ENCODE results near the gene ANKUB1. TPM values are rescaled to one million over a fixed set of nuclear protein-coding genes. Genes with fewer than 3 reads are reported as not detected.
A peak's percentile ranks its signal among the peaks of the same experiment; 100 is the strongest.

The ANKUB1 gene
- total and polyA plus RNA-seq, 3 donors from 2014 or later: 0.56 to 3.3 (median 2.5) TPM

DNA sequence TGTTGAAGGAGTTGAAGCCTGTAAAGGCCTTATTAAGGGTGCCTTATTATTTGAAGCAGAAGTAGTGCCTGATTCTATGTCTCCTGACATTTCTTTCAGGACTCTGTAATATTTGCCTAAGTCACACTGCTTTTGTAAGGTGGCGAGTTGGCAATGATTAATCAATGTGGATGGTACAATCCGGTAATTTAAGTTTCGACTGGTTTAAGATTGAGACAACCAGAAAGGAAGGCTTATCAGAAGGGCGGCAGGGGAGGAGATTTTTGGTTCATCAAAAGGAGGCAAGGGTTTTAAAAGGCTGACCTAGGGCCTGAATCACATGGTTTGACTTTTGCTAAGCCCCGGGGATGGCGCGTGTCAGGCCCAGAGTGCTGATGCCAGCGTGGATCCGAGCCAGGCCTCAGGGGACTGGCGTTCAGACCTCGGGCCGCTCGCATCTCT is 19.8 kb upstream of the ANKUB1 start:
- H3K9me3 ChIP-seq: no peaks in the 10 kb centered on the region
- 11 to 20% methylated on average over 13 of the region's 13 CpGs for WGBS, 2 donors
- no peaks in the 10 kb centered on the region for H3K36me3 ChIP-seq (ENCODE audit: low read depth, missing control alignments)
- H3K27me3 ChIP-seq: no peaks in the 10 kb centered on the region
- peak overlapping the region; percentile 70 to 83 for H3K4me3 ChIP-seq
- H3K27ac ChIP-seq: peak overlapping the region; percentile 99
- TF ChIP-seq POLR2A (IDR thresholded peaks at IDR 0.05): no peak
- TF ChIP-seq, protein P1, sequence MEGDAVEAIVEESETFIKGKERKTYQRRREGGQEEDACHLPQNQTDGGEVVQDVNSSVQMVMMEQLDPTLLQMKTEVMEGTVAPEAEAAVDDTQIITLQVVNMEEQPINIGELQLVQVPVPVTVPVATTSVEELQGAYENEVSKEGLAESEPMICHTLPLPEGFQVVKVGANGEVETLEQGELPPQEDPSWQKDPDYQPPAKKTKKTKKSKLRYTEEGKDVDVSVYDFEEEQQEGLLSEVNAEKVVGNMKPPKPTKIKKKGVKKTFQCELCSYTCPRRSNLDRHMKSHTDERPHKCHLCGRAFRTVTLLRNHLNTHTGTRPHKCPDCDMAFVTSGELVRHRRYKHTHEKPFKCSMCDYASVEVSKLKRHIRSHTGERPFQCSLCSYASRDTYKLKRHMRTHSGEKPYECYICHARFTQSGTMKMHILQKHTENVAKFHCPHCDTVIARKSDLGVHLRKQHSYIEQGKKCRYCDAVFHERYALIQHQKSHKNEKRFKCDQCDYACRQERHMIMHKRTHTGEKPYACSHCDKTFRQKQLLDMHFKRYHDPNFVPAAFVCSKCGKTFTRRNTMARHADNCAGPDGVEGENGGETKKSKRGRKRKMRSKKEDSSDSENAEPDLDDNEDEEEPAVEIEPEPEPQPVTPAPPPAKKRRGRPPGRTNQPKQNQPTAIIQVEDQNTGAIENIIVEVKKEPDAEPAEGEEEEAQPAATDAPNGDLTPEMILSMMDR (IDR thresholded peaks at IDR 0.05): no peak
- intact Hi-C loops (cut with DNase I; ENCODE audit: low total_unique reads): no loop called here
- H3K4me1 ChIP-seq: peaks cover 15% of the 10 kb centered on the region
- no peak for DNase-seq

DNA sequence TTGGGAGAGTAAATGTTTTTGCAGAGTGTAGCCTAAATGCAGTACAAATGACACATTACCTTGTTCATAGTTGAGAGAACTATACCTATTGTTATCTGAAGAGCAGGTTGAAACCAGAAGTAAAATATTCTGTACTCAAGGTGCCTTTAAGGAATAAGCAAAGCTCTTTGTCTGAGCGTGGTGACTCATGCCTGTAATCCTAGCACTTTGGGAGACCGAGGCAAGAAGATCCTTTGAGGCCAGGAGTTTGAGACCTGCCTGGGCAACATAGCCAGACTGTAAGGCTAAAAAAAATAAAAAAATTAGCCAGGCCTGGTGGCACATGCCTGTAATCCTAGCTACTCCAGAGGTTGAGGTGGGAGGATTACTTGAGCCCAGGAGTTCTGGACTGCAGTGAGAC is 18.5 kb upstream of the ANKUB1 start:
- intact Hi-C loops (cut with DNase I; ENCODE audit: low total_unique reads): no loop called here
- Histone ChIP-seq H3K27ac (no peak overlapping the region), H3K27me3 (no peaks in the 10 kb centered on the region), H3K4me1 (peaks cover 11% of the 10 kb centered on the region), H3K36me3 (ENCODE audit: low read depth, missing control alignments) (no peaks in the 10 kb centered on the region), H3K4me3 (no peak overlapping the region), H3K9me3 (no peaks in the 10 kb centered on the region)
- WGBS, 2 donors: 90 to 97% methylated on average over 2 of the region's 2 CpGs
- no peak for DNase-seq
- no peak for TF ChIP-seq POLR2A (IDR thresholded peaks at IDR 0.05)
- TF ChIP-seq, protein P1 (IDR thresholded peaks at IDR 0.05): no peak

DNA sequence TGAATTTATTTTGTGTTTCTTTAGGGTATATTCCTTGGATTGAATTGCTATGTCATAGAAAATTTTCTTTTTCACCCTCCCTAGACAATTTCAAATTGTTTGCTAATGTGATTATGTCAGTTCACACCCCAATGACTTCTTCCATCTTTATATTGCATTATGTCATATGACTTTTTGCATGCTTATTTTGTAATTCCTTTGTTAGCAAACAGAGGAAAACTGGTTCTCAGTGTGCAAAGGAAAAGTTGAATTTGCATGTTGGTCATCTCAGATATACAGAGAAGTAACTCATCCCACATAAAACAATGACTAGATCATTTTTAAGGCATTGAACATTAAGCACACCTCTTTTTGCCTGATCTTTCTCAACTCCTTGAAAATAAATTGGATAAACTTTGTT is 17.3 kb upstream of the ANKUB1 start:
- Histone ChIP-seq H3K4me3 (no peak overlapping the region), H3K27me3 (no peaks in the 10 kb centered on the region), H3K36me3 (ENCODE audit: low read depth, missing control alignments) (no peaks in the 10 kb centered on the region), H3K27ac (no peak overlapping the region), H3K9me3 (no peaks in the 10 kb centered on the region), H3K4me1 (no peaks in the 10 kb centered on the region)
- TF ChIP-seq, protein P1 (IDR thresholded peaks at IDR 0.05): no peak
- no peak for TF ChIP-seq POLR2A (IDR thresholded peaks at IDR 0.05)
- no peak for DNase-seq
- intact Hi-C loops (cut with DNase I; ENCODE audit: low total_unique reads): no loop called here

DNA sequence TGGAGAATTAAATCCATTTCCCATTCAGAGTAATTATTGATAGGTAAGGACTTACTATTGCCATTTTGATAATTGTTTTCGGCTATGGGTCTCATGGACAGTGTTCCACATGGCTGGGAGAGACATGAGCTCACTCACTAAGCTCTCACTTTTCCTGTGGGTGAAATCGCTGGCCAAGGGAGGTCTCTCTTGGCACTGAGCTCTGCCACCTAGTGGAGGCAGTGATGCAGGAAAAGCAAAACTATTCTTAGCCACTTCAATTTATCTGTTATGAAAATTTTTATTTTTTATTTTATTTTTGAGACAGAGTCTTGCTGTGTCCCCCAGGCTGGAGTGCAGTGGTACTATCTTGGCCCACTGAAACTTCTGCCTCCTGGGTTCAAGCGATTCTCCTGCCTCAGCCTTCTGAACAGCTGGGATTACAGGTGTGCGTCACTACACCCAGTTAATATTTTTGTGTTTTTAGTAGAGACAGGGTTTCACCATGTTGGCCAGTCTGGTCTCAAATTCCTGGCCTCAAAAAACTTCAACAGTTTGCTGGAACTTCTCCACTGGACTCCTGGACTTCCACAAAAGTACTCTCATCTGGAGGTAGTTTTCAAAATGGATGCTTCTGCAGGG is 16.0 kb upstream of the ANKUB1 start:
- Histone ChIP-seq H3K27ac (no peak overlapping the region), H3K27me3 (no peaks in the 10 kb centered on the region), H3K36me3 (ENCODE audit: low read depth, missing control alignments) (no peaks in the 10 kb centered on the region), H3K4me1 (no peaks in the 10 kb centered on the region), H3K4me3 (no peak overlapping the region), H3K9me3 (no peaks in the 10 kb centered on the region)
- no peak for TF ChIP-seq POLR2A (IDR thresholded peaks at IDR 0.05)
- TF ChIP-seq, protein P1 (IDR thresholded peaks at IDR 0.05): peak; percentile 59 to 74 (median 62)
- intact Hi-C loops (cut with DNase I; ENCODE audit: low total_unique reads): no loop called here
- peak; percentile 85 for DNase-seq
- WGBS, 2 donors: 36 to 42% methylated on average over 4 of the region's 4 CpGs

DNA sequence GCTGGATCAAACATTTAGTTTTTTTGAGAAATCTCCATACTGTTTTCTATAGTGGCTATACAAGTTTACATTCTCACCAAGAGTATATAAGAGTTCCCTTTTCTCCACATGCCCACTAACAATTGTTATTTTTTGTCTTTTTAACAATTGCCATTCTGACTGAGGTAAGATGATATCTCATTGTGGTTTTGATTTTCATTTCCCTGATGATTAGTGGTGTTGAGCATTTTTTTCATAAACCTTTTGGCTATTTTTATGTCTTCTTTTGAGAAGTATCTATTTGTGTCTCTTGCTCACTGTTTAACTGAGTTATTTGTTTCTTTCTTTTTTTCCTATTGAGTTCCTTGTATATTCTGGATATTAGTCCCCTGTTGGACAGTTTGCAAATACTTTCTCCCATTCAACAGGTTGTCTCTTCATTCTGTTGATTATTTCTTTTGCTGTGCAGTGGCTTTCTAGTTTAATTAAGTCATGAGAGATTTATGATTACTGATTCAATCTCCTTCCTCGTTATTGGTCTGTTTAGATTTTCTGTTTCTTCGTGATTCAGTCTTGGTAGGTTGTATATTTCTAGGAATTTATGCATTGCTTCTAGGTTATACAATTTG is 13.9 kb upstream of the ANKUB1 start:
- TF ChIP-seq, protein P1 (IDR thresholded peaks at IDR 0.05): no peak
- no peak for TF ChIP-seq POLR2A (IDR thresholded peaks at IDR 0.05)
- Histone ChIP-seq H3K4me3 (no peak overlapping the region), H3K36me3 (ENCODE audit: low read depth, missing control alignments) (no peaks in the 10 kb centered on the region), H3K9me3 (no peaks in the 10 kb centered on the region), H3K4me1 (no peaks in the 10 kb centered on the region), H3K27ac (no peak overlapping the region), H3K27me3 (no peaks in the 10 kb centered on the region)
- 69 to 82% methylated on average over 2 of the region's 2 CpGs for WGBS, 2 donors
- intact Hi-C loops (cut with DNase I; ENCODE audit: low total_unique reads): no loop called here
- DNase-seq: no peak

All from testis (tissue), 3 donors.